K562 (cell line): ENCODE data around the gene DNAJC9. TPM values are rescaled to one million over a fixed set of nuclear protein-coding genes. Genes with fewer than 3 reads are reported as not detected.

Experiments used
- CEBPG ChIP-seq, 3 experiments: fragments of 200-800 bp in 1 of 3; sonication (Bioruptor generic) in 1 of 3; sonication (generic) in 1 of 3; formaldehyde crosslinking in 1 of 3; IDR thresholded peaks in 2 of 3; conservative IDR thresholded peaks in 1 of 3; 2 replicates each; pipeline versions ENCODE4 v1.6.1 to v1.8.0; 2016 to 2022; ENCODE audit warnings: missing compliant biosample characterization in 2 of 3, missing genetic modification characterization in 2 of 3, mild to moderate bottlenecking in 1 of 3, missing genetic modification reagents in 1 of 3
- DEAF1 ChIP-seq: fragments of 450-650 bp; formaldehyde crosslinking; IDR thresholded peaks from 2 replicates; pipeline ENCODE4 v1.4.0; 2020; ENCODE audit warnings: mild to moderate bottlenecking, moderate library complexity
- E2F6 ChIP-seq, 2 experiments: IDR thresholded peaks; 2 replicates each; pipeline ENCODE4 v1.6.1; 2011; ENCODE audit warnings: borderline replicate concordance in 1 of 2, control low read depth in 1 of 2, low read depth in 1 of 2, low read length in 1 of 2, mild to moderate bottlenecking in 1 of 2, mixed read lengths in 1 of 2, moderate library complexity in 1 of 2; ENCODE audit not compliant: insufficient read depth in 1 of 2, insufficient read length in 1 of 2, poor library complexity in 1 of 2, severe bottlenecking in 1 of 2; ENCODE audit errors: extremely low read depth in 1 of 2
- GABPA ChIP-seq: fragments of 200-800 bp; sonication (Bioruptor generic); conservative IDR thresholded peaks from 2 replicates; pipeline ENCODE4 v1.6.1; 2016; ENCODE audit warnings: low read depth, missing genetic modification characterization, missing compliant biosample characterization
- HIVEP1 ChIP-seq: fragments of 250-450 bp; sonication (Bioruptor Pico); IDR thresholded peaks from 2 replicates; pipeline ENCODE4 v1.4.0; 2020; ENCODE audit warnings: mild to moderate bottlenecking
- HOMEZ ChIP-seq: fragments of 250-450 bp; sonication (Bioruptor Pico); IDR thresholded peaks from 2 replicates; pipeline ENCODE4 v1.4.0; 2020; ENCODE audit warnings: mild to moderate bottlenecking, moderate library complexity
- IFI16 ChIP-seq: fragments of 250-450 bp; sonication (Bioruptor Pico); IDR thresholded peaks from 2 replicates; pipeline ENCODE4 v2.1.2; 2022; ENCODE audit warnings: mild to moderate bottlenecking, inconsistent platforms
- MEIS2 ChIP-seq: fragments of 450-650 bp; IDR thresholded peaks from 2 replicates; pipeline ENCODE4 v1.6.1; 2014; ENCODE audit warnings: mild to moderate bottlenecking; ENCODE audit not compliant: partially characterized antibody
- MTF1 ChIP-seq: fragments of 250-450 bp; sonication (Bioruptor Pico); IDR thresholded peaks from 2 replicates; pipeline ENCODE4 v1.9.0; 2021; ENCODE audit warnings: moderate library complexity, mild to moderate bottlenecking, inconsistent platforms, borderline replicate concordance
- NFIX ChIP-seq: fragments of 250-450 bp; sonication (Bioruptor Pico); IDR thresholded peaks from 2 replicates; pipeline ENCODE4 v1.4.0; 2020; ENCODE audit warnings: low read depth, mild to moderate bottlenecking, moderate library complexity
- STAT6 ChIP-seq: sonication (generic); formaldehyde crosslinking; IDR thresholded peaks from 2 replicates; pipeline ENCODE4 v1.8.1; 2023; ENCODE audit warnings: mild to moderate bottlenecking, missing genetic modification reagents
- THRB ChIP-seq: fragments of 450-650 bp; formaldehyde crosslinking; conservative IDR thresholded peaks from 2 replicates; pipeline ENCODE4 v1.4.0; 2022; ENCODE audit warnings: mild to moderate bottlenecking, missing genetic modification characterization
- ZFP36 ChIP-seq: fragments of 150-350 bp; IDR thresholded peaks from 2 replicates; pipeline ENCODE4 v1.6.1; 2018; ENCODE audit warnings: low read length, low read depth; ENCODE audit not compliant: partially characterized antibody
- ZNF146 ChIP-seq: IDR thresholded peaks from one replicate; pipeline ENCODE4 v1.6.1; 2018; ENCODE audit warnings: missing compliant biosample characterization; ENCODE audit not compliant: unreplicated experiment
- ZNF217 ChIP-seq: sonication (generic); formaldehyde crosslinking; IDR thresholded peaks from 2 replicates; pipeline ENCODE4 v1.8.0; 2022; ENCODE audit warnings: mild to moderate bottlenecking, missing genetic modification reagents
- ZNF23 ChIP-seq: fragments of 250-450 bp; sonication (Bioruptor Pico); IDR thresholded peaks from 2 replicates; pipeline ENCODE4 v1.4.0; 2020; ENCODE audit warnings: mild to moderate bottlenecking
- ZNF445 ChIP-seq: fragments of 250-450 bp; sonication (Bioruptor Pico); IDR thresholded peaks from 2 replicates; pipeline ENCODE4 v1.4.0; 2020; ENCODE audit warnings: low read depth, mild to moderate bottlenecking, moderate library complexity
- polyA plus RNA-seq, 8 experiments: library from polyadenylated mRNA; depleted of rRNA in 4 of 8; stranded (reverse) in 5 of 8; unstranded in 3 of 8; fragments of >200 nt; fragmentation: Nextera tagmentation in 2 of 8; fragmentation: Illumina TruSeq in 1 of 8; extraction: Ambion mirVana in 2 of 8; extraction: Trizol in 1 of 8; gene quantifications; 2 replicates each; pipeline versions ENCODE4 v1.2.1 to v1.2.3, GENCODE V29; 2011 to 2014; ENCODE audit warnings: inconsistent platforms in 1 of 8, missing spikeins in 1 of 8
- total RNA-seq, 7 experiments: library from RNA; depleted of rRNA in 6 of 7; stranded (reverse); fragments of >200 nt in 6 of 7; fragmentation: Illumina TruSeq in 2 of 7; extraction: Trizol in 2 of 7; gene quantifications; 2 replicates each; pipeline versions ENCODE4 v1.2.1 to v1.2.3, GENCODE V29; 2011 to 2021; ENCODE audit warnings: low replicate concordance in 1 of 7

Gene DNAJC9
- total and polyA plus RNA-seq, 9 of the 15 experiments (the other 6 are each of a cell fraction or from before 2014, with no cell fraction given): 66.7 to 133 (median 102) TPM

GRCh38 chr10:73244866-73245477, 2.1 kb downstream of the DNAJC9 start (continued):
- no peak for TF ChIP-seq STAT6
- peak; percentile 57; the same call in 1 of the 2 replicates for TF ChIP-seq GABPA (tag)
- peak; percentile 66 for TF ChIP-seq ZFP36
- TF ChIP-seq ZNF146 (CRISPR knock-in tag): no peak
- TF ChIP-seq HOMEZ (CRISPR knock-in tag): no peak
- TF ChIP-seq NFIX (CRISPR knock-in tag): no peak
- no peak for TF ChIP-seq THRB (CRISPR knock-in tag)
- no peak for TF ChIP-seq MTF1 (CRISPR knock-in tag)
- TF ChIP-seq MEIS2: peak; percentile 99
- no peak for TF ChIP-seq ZNF23 (CRISPR knock-in tag)
- no peak for TF ChIP-seq DEAF1 (CRISPR knock-in tag)
- no peak for TF ChIP-seq HIVEP1 (CRISPR knock-in tag)
- no peak for TF ChIP-seq CEBPG (CRISPR knock-in tag; IDR thresholded peaks at IDR 0.05)
- TF ChIP-seq CEBPG (tag; conservative IDR thresholded peaks at IDR 0.05 in 1 of 2, IDR thresholded peaks at IDR 0.05 in 1 of 2): no peak
- TF ChIP-seq E2F6 (IDR thresholded peaks at IDR 0.05; ENCODE audit: borderline replicate concordance in 1 of 2, extremely low read depth in 1 of 2, insufficient read depth in 1 of 2, insufficient read length in 1 of 2, low read depth in 1 of 2, low read length in 1 of 2, poor library complexity in 1 of 2, severe bottlenecking in 1 of 2): no peak
- no peak for TF ChIP-seq ZNF445
- no peak for TF ChIP-seq IFI16 (CRISPR knock-in tag)
- no peak for TF ChIP-seq ZNF217 (CRISPR knock-in tag)
